Thyroid gland (tissue), 4 donors: ENCODE measurements around the gene CXCL5.

Experiments
- POLR2A ChIP-seq, 2 donors: fragments of 450-650 bp; IDR thresholded peaks; one replicate each; pipeline ENCODE4 v1.6.1; 2017; ENCODE audit warnings: antibody characterized with exemption in 2 of 2, mild to moderate bottlenecking in 2 of 2, moderate library complexity in 1 of 2
- TF ChIP-seq, protein P1 (sequence below), 6 experiments: fragments of 200-600 bp in 3 of 6; fragments of 450-650 bp in 3 of 6; sonication (generic) in 3 of 6; IDR thresholded peaks; one replicate each; pipeline ENCODE4 v1.5.1; 2016 to 2019; ENCODE audit warnings: antibody characterized with exemption in 6 of 6, mild to moderate bottlenecking in 2 of 6, inconsistent platforms in 1 of 6, moderate library complexity in 1 of 6

DNA sequence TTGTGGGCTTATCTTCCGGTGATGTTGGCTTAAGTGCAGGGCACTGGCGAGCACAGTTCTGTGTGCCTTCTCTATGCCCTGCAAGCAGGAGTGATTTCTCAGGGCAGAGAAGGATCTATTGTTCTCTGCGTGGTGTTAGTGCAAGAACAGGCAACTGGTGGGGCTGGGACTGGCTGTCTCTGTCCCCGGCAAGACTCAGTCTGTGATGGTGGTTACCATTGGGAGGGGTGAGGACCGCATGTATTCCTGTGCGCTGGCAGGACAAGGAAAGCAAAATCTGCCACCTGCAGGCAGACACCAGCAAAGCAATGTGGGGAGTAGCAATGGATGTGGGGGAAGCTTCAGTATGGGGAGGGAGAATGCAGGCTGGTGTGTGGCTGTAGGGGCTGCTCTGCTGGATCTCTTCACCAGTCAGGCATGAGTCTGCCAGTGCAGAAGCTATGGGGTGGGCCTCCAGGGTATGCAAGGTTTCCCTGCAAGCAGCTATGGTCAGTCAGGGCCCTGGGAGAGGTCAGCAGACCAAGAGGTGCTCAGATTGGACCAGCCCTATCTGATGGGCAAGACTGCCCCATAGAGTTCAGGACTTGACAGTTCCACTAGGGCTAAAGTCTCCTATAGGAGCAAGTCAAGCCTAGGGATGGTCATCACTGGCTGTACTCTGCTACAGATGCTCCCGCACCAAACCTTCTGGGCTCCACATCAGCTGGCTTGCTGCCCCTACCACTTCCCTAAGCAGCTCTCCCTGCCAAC lies 33.4 kb downstream of the CXCL5 start:
- TF ChIP-seq, protein P1, sequence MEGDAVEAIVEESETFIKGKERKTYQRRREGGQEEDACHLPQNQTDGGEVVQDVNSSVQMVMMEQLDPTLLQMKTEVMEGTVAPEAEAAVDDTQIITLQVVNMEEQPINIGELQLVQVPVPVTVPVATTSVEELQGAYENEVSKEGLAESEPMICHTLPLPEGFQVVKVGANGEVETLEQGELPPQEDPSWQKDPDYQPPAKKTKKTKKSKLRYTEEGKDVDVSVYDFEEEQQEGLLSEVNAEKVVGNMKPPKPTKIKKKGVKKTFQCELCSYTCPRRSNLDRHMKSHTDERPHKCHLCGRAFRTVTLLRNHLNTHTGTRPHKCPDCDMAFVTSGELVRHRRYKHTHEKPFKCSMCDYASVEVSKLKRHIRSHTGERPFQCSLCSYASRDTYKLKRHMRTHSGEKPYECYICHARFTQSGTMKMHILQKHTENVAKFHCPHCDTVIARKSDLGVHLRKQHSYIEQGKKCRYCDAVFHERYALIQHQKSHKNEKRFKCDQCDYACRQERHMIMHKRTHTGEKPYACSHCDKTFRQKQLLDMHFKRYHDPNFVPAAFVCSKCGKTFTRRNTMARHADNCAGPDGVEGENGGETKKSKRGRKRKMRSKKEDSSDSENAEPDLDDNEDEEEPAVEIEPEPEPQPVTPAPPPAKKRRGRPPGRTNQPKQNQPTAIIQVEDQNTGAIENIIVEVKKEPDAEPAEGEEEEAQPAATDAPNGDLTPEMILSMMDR (IDR thresholded peaks at IDR 0.05), result no peak
- no peak for TF ChIP-seq POLR2A (IDR thresholded peaks at IDR 0.05)
